ENCODE results near the gene ATP1B1.
"Not testable (repeated sequence)": the region's sequence is repeated elsewhere in the genome, so short reads cannot be mapped to it uniquely, and the experiment has no call there.

The ATP1B1 gene

GRCh38 chr1:169118227-169118626 is 11.7 kb downstream of the ATP1B1 start:
- DNase-seq = no peak

DNA sequence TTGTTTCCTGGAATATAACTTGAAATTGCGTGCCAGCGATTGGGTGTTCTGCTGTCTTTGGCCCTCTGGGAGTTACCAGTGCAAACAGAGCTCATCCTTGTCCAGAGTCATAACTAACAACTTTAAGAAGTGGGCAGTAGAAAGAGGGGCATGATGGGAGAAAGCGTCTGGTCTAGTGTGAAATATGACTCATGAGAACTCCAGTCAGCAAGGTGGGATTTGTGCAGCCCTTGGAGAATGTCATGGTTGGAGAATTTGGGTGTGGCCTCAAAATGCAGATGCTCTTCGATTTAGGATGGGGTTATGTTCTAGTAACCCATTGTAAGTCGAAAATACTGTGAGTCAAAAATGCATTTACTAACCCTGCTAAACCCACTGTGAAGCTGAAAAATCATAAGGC is 12.9 kb downstream of the ATP1B1 start:
- no peak for DNase-seq

DNA sequence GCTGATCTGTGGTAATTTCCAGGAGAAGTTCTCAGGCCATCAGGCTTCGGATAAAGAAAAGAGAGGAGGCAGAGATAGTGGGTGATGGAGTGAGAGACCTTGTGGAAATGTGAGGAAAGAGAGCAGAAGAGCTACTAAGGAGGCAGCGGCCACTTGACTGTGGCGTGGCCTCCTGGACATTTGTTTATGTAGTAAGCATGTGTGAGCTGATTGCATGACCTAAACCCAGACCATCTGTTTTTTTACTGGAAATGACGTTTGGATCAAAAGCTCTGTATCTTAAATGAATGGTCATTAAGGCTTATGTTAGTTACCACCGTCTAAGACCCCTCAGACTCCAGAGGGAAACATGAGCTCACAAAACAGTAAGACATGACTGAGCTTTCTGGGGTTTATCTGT is 13.6 kb downstream of the ATP1B1 start:
- DNase-seq = no peak

- DNase-seq = no peak
Measured at GRCh38 chr1:169121146-169121923, 14.8 kb downstream of the ATP1B1 start.

GRCh38 chr1:169122976-169123375 is 16.5 kb downstream of the ATP1B1 start:
- DNase-seq = no peak

GRCh38 chr1:169124459-169124858 is 18.0 kb downstream of the ATP1B1 start:
- no peak for DNase-seq

GRCh38 chr1:169125597-169125996 is 19.1 kb downstream of the ATP1B1 start:
- not testable (repeated sequence) for DNase-seq

DNA sequence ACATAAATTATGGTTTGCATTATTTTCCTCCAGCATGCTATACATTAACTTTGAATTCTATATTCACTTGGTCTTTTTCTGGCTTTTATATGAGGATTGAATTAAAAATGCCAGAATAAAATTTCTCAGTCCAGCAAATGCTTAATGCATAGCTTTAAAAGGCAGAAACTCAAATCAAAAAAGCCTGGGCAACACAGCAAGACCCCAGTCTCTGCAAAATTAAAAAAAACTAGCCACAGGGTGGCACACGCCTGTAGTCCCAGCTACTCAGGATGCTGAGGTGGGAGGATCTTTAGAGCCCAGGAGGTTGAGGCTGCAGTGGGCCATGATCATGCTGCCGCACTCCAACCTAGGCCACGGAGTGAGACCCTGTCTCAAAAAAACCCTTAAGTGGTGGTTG is 19.8 kb downstream of the ATP1B1 start:
- no peak for DNase-seq

GRCh38 chr1:169127305-169127704 is 20.8 kb downstream of the ATP1B1 start:
- no peak for DNase-seq

- DNase-seq = no peak
Measured at GRCh38 chr1:169128562-169128961, 22.1 kb downstream of the ATP1B1 start.

DNA sequence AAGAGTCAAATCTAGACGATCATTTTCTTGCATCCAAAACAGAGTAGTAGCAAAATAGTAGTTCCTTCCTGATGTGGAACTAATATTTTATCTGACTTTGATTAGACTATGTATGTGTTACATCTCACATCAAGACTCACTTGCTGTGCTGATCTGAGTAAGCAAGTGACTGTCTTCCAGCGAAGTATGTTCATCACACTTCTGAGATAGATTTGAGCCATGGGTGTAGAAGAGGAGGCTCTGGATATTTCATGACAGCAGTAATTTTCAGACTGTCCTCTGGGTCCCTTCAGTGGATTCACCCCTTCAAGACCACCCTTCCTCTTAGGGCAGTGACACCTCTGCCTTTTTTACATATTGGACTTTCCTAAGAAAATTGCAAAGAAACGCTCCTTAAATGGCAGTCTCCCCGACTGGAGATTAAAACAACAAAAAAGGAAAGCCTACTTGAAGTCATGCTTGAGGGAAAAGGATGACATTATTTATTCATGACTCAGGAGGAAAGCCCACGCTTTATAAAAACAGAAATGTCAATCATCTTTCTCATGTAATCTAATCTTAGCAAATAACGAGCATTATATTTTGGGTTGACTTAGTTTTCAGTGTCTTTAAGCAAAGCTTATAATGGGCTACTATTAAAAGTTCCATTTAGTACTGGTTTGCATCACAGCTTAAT is 22.8 kb downstream of the ATP1B1 start:
- no peak for DNase-seq

GRCh38 chr1:169130683-169131082 is 24.2 kb downstream of the ATP1B1 start:
- DNase-seq = no peak

- DNase-seq = no peak
Measured at GRCh38 chr1:169132512-169133227, 26.2 kb downstream of the ATP1B1 start.

GRCh38 chr1:169133228-169133576 is 26.7 kb downstream of the ATP1B1 start:
- DNase-seq = no peak

DNA sequence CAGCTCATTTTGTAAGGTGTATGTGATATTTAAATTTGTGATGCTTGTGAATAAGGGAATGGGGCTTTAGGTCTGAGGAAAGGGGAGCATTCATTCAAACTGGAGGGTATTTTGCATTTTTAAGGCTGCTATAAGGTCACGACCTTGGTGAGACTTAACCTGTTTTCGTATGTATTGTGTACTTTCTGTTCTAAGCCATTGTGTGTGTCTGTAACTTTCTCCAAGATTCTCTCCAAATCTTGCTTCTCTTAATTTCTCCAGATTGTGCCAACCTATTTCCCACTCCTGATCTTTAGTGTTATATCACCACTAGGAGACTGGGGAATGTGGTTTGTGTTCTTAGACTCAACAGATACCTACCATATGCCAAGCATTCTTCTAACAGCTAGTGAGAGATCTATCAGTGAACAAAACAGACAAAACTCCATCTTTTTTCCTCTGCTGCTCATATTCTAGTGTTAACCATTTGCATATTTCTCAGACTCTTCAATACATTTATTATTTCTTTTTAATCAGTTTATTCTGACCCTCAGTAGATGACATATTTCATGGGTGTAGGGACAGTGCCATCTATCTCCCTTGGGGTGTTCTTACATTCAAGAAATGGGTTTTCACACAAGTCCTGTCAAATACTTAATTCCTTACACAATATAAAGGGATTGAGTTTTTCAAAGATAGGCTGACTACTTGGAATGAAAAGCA is 27.5 kb downstream of the ATP1B1 start:
- DNase-seq = no peak

DNA sequence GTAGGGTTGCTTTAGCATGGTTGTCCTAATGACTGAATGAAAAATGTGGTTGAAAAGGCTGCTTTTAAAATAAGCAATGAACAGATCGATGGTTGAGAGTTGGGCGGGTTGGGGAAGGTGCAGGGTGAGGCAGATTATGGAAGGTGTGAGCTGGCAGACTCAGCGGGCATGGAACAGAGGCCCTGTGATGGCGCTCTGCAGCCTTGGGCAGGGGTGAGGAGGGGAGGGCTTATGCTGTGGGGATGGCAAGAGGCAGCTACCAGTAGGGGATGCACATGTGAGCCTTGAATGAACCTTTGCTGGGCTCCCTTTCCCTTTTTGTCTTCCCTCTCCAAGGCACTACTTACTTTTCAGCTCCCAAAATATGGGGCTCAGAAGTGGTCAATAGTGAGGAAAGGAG is 30.9 kb downstream of the ATP1B1 start:
- DNase-seq = no peak

DNA sequence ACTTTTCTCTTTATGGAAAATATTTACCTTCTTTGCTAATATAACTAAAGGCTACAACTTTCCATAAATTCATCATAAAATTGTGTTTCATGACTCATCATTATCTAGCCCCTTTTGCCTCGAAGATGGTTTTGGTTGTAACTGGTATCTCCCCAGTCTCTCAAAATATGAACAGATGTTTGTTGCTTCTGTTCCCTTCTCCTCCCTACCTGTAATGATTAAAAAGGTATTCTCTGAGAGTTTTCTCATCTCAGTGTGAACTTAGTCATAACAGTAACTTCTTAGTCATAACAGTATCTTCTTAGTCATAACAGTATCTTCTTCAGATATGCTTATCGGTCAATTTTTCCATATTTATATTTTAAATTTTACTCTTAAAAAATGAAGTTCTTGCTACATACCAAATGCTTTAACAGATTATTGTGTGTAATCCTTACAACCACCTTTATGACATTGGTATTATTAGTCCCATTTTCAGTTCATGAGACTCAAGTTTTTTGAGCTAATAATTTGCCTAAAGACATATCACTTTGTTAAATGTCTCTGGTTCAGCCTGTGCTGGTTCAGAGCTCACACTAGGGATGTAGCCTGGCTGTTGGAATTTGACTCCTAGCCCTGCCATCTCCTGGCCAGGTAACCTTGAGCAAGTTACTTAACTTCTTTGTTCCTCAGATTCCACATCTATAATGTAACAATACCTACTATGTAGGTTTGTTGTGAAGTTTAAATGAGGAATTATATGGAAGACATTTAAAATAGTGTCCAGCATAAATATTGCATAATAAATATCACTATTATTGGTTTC is 32.6 kb downstream of the ATP1B1 start:
- no peak for DNase-seq

- no peak for DNase-seq
Measured at GRCh38 chr1:169141356-169141755, 34.9 kb downstream of the ATP1B1 start.

- DNase-seq = no peak
Measured at GRCh38 chr1:169142129-169142528, 35.6 kb downstream of the ATP1B1 start.

GRCh38 chr1:169143346-169143745 is 36.9 kb downstream of the ATP1B1 start:
- no peak for DNase-seq

- DNase-seq = no peak
Measured at GRCh38 chr1:169143984-169144383, 37.5 kb downstream of the ATP1B1 start.

- DNase-seq = no peak
Measured at GRCh38 chr1:169144941-169145626, 38.6 kb downstream of the ATP1B1 start.
